CD14-positive monocyte (primary cell): ENCODE data around the gene CCDC116. TPM values are rescaled to one million over a fixed set of nuclear protein-coding genes. Genes with fewer than 3 reads are reported as not detected.

Source experiments
- DNase-seq, 3 donors: peaks; one replicate each; pipeline ENCODE4 v3.0.0-alpha.2; 2011 to 2022
- H2AFZ ChIP-seq: 2 replicates; pipeline ENCODE4 v1.6.0; 2012; ENCODE audit warnings: mild to moderate bottlenecking, low read depth, low read length, inconsistent platforms; ENCODE audit not compliant: insufficient read depth, poor library complexity, severe bottlenecking
- H3K27ac ChIP-seq, 2 donors: 1 replicate in 1 of 2; 2 replicates in 1 of 2; pipeline ENCODE4 v1.5.1; 2012 to 2013; ENCODE audit warnings: low read length in 2 of 2, control low read depth in 1 of 2, inconsistent platforms in 1 of 2, low read depth in 1 of 2, mild to moderate bottlenecking in 1 of 2
- H3K27me3 ChIP-seq, 2 donors: one replicate each; pipeline versions ENCODE4 v1.6.0 to v1.6.1; 2011 to 2013; ENCODE audit warnings: low read length in 2 of 2; ENCODE audit not compliant: control insufficient read depth in 2 of 2, insufficient read depth in 2 of 2
- H3K36me3 ChIP-seq, 2 donors: replicated peaks in 1 of 2; 1 replicate in 1 of 2; 2 replicates in 1 of 2; pipeline versions ENCODE4 v1.5.1 to v1.6.1; 2012 to 2013; ENCODE audit warnings: low read length in 2 of 2, control low read depth in 1 of 2, inconsistent platforms in 1 of 2, mild to moderate bottlenecking in 1 of 2; ENCODE audit not compliant: insufficient read depth in 2 of 2, control insufficient read depth in 1 of 2
- H3K4me1 ChIP-seq, 2 donors: 1 replicate in 1 of 2; 2 replicates in 1 of 2; pipeline versions ENCODE4 v1.5.1 to v1.6.1; 2012 to 2013; ENCODE audit warnings: low read length in 2 of 2, control low read depth in 1 of 2, inconsistent platforms in 1 of 2, mild to moderate bottlenecking in 1 of 2, moderate library complexity in 1 of 2; ENCODE audit not compliant: insufficient read depth in 2 of 2, control insufficient read depth in 1 of 2
- H3K4me2 ChIP-seq: replicated peaks from 2 replicates; pipeline ENCODE3; 2012; ENCODE audit warnings: low read length, moderate library complexity, mild to moderate bottlenecking; ENCODE audit not compliant: poor library complexity, severe bottlenecking; ENCODE audit errors: extremely low read depth
- H3K4me3 ChIP-seq, 3 experiments: fragments of 200-600 bp in 1 of 3; sonication (generic) in 1 of 3; replicated peaks in 1 of 3; 1 replicate in 2 of 3; 2 replicates in 1 of 3; pipeline ENCODE4 v1.5.1; 2011 to 2013; ENCODE audit warnings: low read length in 3 of 3, mild to moderate bottlenecking in 3 of 3, control low read depth in 2 of 3, low read depth in 2 of 3, inconsistent platforms in 1 of 3, moderate library complexity in 1 of 3
- H3K79me2 ChIP-seq: 2 replicates; pipeline ENCODE4 v1.6.0; 2012; ENCODE audit warnings: mild to moderate bottlenecking, control low read depth, inconsistent platforms, low read length, moderate library complexity; ENCODE audit not compliant: insufficient read depth
- H3K9ac ChIP-seq: 2 replicates; pipeline ENCODE4 v1.6.0; 2017; ENCODE audit warnings: low read length, mild to moderate bottlenecking; ENCODE audit not compliant: insufficient read depth, poor library complexity, severe bottlenecking
- H3K9me3 ChIP-seq, 2 donors: replicated peaks in 1 of 2; 1 replicate in 1 of 2; 2 replicates in 1 of 2; pipeline versions ENCODE4 v1.5.1 to v1.6.1; 2012 to 2013; ENCODE audit warnings: low read length in 2 of 2, control low read depth in 1 of 2; ENCODE audit not compliant: control insufficient read depth in 1 of 2, insufficient read depth in 1 of 2
- H4K20me1 ChIP-seq: 2 replicates; pipeline ENCODE4 v1.6.0; 2012; ENCODE audit warnings: mild to moderate bottlenecking, low read length, control low read depth, moderate library complexity; ENCODE audit not compliant: insufficient read depth
- H3K27ac Mint-ChIP-seq, 7 donors: one replicate each; pipeline ENCODE4 v1.8.0; 2020; ENCODE audit warnings: mild to moderate bottlenecking in 7 of 7, mixed read lengths in 7 of 7, moderate library complexity in 6 of 7, inconsistent platforms in 2 of 7
- H3K27me3 Mint-ChIP-seq, 3 donors: one replicate each; pipeline ENCODE4 v1.8.0; 2021 to 2022; ENCODE audit warnings: low read depth in 3 of 3, mild to moderate bottlenecking in 3 of 3, mixed read lengths in 3 of 3, moderate library complexity in 3 of 3, inconsistent platforms in 1 of 3
- H3K36me3 Mint-ChIP-seq, 2 donors: one replicate each; pipeline ENCODE4 v1.8.0; 2020; ENCODE audit warnings: mixed read lengths in 2 of 2, inconsistent platforms in 1 of 2, mild to moderate bottlenecking in 1 of 2
- H3K4me1 Mint-ChIP-seq: one replicate; pipeline ENCODE4 v1.8.0; 2020; ENCODE audit warnings: mild to moderate bottlenecking, mixed read lengths
- H3K4me3 Mint-ChIP-seq, 2 donors: one replicate each; pipeline ENCODE4 v1.8.0; 2020; ENCODE audit warnings: mild to moderate bottlenecking in 2 of 2, mixed read lengths in 2 of 2, moderate library complexity in 1 of 2
- H3K9me3 Mint-ChIP-seq, 7 donors: one replicate each; pipeline ENCODE4 v1.8.0; 2020 to 2022; ENCODE audit warnings: mixed read lengths in 7 of 7, mild to moderate bottlenecking in 6 of 7, moderate library complexity in 6 of 7, inconsistent platforms in 2 of 7
- WGBS: methylation state at CpG from one replicate; pipeline ENCODE4 v1.1.5; 2013; ENCODE audit warnings: missing lambda C conversion rate; ENCODE audit not compliant: insufficient coverage; 5-methylcytosine and 5-hydroxymethylcytosine counted together
- intact Hi-C, 2 donors: fragments of 100-400 bp; cut with micrococcal nuclease; formaldehyde crosslinking; loops; one replicate each; pipeline versions ENCODE4 v1.15.0 to v1.15.1; 2023
- polyA plus RNA-seq, 3 donors: library from polyadenylated mRNA; depleted of rRNA in 1 of 3; unstranded in 2 of 3; stranded (reverse) in 1 of 3; fragments of 300-500 nt in 2 of 3; fragments of >200 nt in 1 of 3; fragmentation: Illumina TruSeq in 2 of 3; gene quantifications; 1 replicate in 2 of 3; 2 replicates in 1 of 3; pipeline ENCODE4 v1.2.3, GENCODE V29; 2012 to 2021
- TF ChIP-seq, protein P1 (sequence below): fragments of 200-600 bp; IDR thresholded peaks from one replicate; pipeline ENCODE4 v1.8.0; 2022; ENCODE audit warnings: antibody characterized with exemption, mild to moderate bottlenecking

CCDC116 gene
- polyA plus RNA-seq, 3 donors: 0.21 TPM; not detected in 2

DNA sequence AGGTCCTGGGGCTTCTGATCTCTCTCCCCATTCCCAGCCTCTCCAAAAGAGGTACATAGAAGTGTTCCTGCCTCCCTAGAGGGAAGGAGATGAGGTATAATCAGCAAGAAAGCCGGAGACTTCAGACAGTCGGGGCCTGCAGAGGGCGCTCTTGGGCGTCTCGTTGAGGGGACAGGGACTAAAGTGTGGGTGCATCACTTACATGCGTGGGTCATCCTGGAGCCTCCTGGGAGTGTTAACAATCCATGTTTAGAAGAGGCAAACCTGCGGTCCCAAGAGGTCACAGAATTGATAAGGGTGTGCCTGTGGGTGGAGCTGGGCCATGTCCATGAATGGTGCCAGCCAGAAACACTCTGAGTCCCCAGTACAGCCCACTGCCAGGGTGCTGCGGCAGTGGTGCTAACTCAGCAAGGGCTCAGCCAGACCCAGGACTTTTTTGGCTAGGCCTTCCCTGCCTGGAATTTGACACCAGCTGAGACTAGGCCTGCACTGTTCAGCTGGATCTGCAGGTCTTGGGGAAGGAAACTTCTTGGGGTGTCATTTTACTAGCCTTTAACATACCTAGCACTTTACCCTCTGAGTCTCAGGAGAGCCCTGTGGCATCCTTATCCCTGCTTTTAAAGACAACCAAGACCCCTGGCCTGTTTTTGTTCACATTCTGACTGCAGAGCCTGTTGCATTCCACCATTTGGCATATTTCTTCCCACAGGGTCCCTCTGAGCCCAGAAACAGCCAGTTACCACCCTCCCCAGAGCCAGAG, 8.3 kb upstream of the CCDC116 start:
- Histone ChIP-seq H3K27me3 (no peaks in the 10 kb centered on the region), H3K4me3 (no peak overlapping the region), H3K79me2 (peaks cover 94% of the 10 kb centered on the region), H2AFZ (no peak overlapping the region), H3K27ac (peak overlapping the region; percentile 40 to 68), H3K9ac (no peak overlapping the region), H3K36me3 (peaks cover 18 to 55% of the 10 kb centered on the region in 2 donors), H3K4me1 (peaks cover 49 to 70% of the 10 kb centered on the region in 2 donors), H3K4me2 (no peak overlapping the region), H4K20me1 (peaks cover 99% of the 10 kb centered on the region), H3K9me3 (no peaks in the 10 kb centered on the region)
- H3K9me3 Mint-ChIP-seq: no peaks in the 10 kb centered on the region
- peak overlapping the region; percentile 4 to 78 (median 74) for H3K27ac Mint-ChIP-seq
- H3K27me3 Mint-ChIP-seq: peaks cover 0 to 1% (median 0%) of the 10 kb centered on the region in 3 donors
- peaks cover 71% of the 10 kb centered on the region for H3K4me1 Mint-ChIP-seq
- no peak overlapping the region for H3K4me3 Mint-ChIP-seq
- peaks cover 20 to 53% of the 10 kb centered on the region in 2 donors for H3K36me3 Mint-ChIP-seq
- TF ChIP-seq, protein P1, sequence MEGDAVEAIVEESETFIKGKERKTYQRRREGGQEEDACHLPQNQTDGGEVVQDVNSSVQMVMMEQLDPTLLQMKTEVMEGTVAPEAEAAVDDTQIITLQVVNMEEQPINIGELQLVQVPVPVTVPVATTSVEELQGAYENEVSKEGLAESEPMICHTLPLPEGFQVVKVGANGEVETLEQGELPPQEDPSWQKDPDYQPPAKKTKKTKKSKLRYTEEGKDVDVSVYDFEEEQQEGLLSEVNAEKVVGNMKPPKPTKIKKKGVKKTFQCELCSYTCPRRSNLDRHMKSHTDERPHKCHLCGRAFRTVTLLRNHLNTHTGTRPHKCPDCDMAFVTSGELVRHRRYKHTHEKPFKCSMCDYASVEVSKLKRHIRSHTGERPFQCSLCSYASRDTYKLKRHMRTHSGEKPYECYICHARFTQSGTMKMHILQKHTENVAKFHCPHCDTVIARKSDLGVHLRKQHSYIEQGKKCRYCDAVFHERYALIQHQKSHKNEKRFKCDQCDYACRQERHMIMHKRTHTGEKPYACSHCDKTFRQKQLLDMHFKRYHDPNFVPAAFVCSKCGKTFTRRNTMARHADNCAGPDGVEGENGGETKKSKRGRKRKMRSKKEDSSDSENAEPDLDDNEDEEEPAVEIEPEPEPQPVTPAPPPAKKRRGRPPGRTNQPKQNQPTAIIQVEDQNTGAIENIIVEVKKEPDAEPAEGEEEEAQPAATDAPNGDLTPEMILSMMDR: peak; percentile 52
- DNase-seq: no peak
- WGBS: 86% methylated on average over 8 of the region's 8 CpGs
- intact Hi-C loops: loop anchor here in 1 of 2 donors (2.0 kb wide), 1 partner anchor 17 kb away; no protein-coding TSS in a partner anchor

DNA sequence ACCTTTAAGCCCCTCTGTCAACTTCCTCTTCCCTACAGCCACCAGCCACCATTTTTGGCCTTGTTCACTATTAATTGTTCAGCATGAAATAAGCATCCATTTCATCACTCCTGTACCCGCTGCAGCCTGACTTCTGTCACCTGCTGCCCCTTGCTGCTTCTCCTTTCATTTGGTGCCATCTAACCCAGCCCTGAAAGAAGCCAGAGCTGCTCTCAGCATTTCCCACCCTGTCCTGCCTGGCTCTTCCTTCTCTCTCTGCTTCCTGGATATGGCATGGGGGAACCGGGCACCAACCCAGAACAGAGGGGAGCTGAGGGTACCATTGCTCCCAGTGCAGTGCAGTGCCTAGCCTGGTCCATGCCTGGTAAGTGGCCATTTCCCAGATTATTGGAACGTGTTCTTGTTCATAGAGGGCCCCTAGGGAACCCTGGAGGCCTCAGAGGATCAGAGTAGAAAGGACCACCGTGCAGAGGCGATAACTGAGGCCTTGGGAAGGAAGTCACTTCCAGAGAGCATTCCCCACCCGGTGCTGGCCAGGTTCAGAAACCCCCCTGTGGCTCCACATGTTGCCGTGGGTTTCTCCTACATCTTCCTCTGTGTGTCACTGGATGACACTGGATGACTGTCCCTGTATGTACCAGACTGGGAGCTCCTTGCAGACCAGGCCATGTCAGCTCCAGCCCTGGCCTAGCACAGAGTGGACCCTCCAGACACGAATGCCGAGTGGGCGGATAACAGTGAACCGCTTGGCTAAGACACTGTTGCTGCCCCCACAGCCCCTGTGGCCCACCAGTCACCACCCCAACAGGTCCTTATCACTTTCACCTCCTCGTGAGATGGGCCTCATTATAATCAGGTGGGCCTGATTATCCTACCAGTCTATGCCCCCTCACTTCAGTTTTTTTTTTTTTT, 7.4 kb upstream of the CCDC116 start:
- H3K36me3 Mint-ChIP-seq: peaks cover 20 to 45% of the 10 kb centered on the region in 2 donors
- H2AFZ ChIP-seq: no peak overlapping the region
- H3K4me2 ChIP-seq: no peak overlapping the region
- H3K27me3 Mint-ChIP-seq: peaks cover 0 to 1% (median 0%) of the 10 kb centered on the region in 3 donors
- H3K4me3 ChIP-seq: no peak overlapping the region
- no peaks in the 10 kb centered on the region for H3K27me3 ChIP-seq
- peaks cover 91% of the 10 kb centered on the region for H3K79me2 ChIP-seq
- WGBS: 80% methylated on average over 12 of the region's 12 CpGs
- H3K27ac ChIP-seq: peak overlapping the region; percentile 40 to 68
- DNase-seq: peak in 1 of 3 donors; percentile 9
- peaks cover 49 to 73% of the 10 kb centered on the region in 2 donors for H3K4me1 ChIP-seq
- TF ChIP-seq, protein P1: no peak
- peaks cover 65% of the 10 kb centered on the region for H3K4me1 Mint-ChIP-seq
- H3K9ac ChIP-seq: no peak overlapping the region
- peak overlapping the region; percentile 4 to 80 (median 74) for H3K27ac Mint-ChIP-seq
- H3K36me3 ChIP-seq: peaks cover 17 to 46% of the 10 kb centered on the region in 2 donors
- peaks cover 93% of the 10 kb centered on the region for H4K20me1 ChIP-seq
- intact Hi-C loops: loop anchor here in 1 of 2 donors (2.0 kb wide), 1 partner anchor 16 kb away; no protein-coding TSS in a partner anchor
- no peak overlapping the region for H3K4me3 Mint-ChIP-seq
- no peaks in the 10 kb centered on the region for H3K9me3 ChIP-seq
- H3K9me3 Mint-ChIP-seq: no peaks in the 10 kb centered on the region
